ENCODE results near the gene RABGEF1. TPM values are rescaled to one million over a fixed set of nuclear protein-coding genes. Genes with fewer than 3 reads are reported as not detected.
A peak's percentile ranks its signal among the peaks of the same experiment; 100 is the strongest.
"Not testable (repeated sequence)": the region's sequence is repeated elsewhere in the genome, so short reads cannot be mapped to it uniquely, and the experiment has no call there.

The RABGEF1 gene
- total RNA-seq, 6 experiments from 2014 or later = 38.6 to 45.3 (median 42.5) TPM

- Mint-ChIP-seq H3K4me3 (peak overlapping the region; percentile 94), H3K36me3 (ENCODE audit: low read depth) (peaks cover 34% of the 10 kb centered on the region), H3K27me3 (ENCODE audit: insufficient read depth) (peaks cover 5% of the 10 kb centered on the region; the same call in 1 of the 2 replicates), H3K4me1 (ENCODE audit: low read depth) (peaks cover 29% of the 10 kb centered on the region), H3K27ac (peak overlapping the region; percentile 96), H3K9me3 (no peaks in the 10 kb centered on the region)
- TF ChIP-seq CTCF (IDR thresholded peaks at IDR 0.05) = no peak
- no peak for DNase-seq
These were observed 1.1 kb downstream of the RABGEF1 start for GRCh38 chr7:66741710-66742049.

- Mint-ChIP-seq H3K36me3 (ENCODE audit: low read depth) (peaks cover 28% of the 10 kb centered on the region), H3K4me1 (ENCODE audit: low read depth) (peaks cover 35% of the 10 kb centered on the region), H3K27ac (peak overlapping the region; percentile 96), H3K4me3 (peak overlapping the region; percentile 94)
- H3K9me3 Mint-ChIP-seq; H3K27me3 Mint-ChIP-seq (ENCODE audit: insufficient read depth): not testable (repeated sequence)
- DNase-seq = peak; percentile 84
These were observed 1.8 kb downstream of the RABGEF1 start for GRCh38 chr7:66742298-66742697.

GRCh38 chr7:66743920-66744319 lies 3.4 kb downstream of the RABGEF1 start:
- Mint-ChIP-seq H3K27me3 (ENCODE audit: insufficient read depth) (peaks cover 5% of the 10 kb centered on the region; the same call in 1 of the 2 replicates), H3K27ac (peak overlapping the region; percentile 74), H3K4me3 (peak overlapping the region; percentile 50)

GRCh38 chr7:66747385-66747784 lies 6.9 kb downstream of the RABGEF1 start:
- DNase-seq = no peak
- H3K27me3 Mint-ChIP-seq (ENCODE audit: insufficient read depth) = peaks cover 1% of the 10 kb centered on the region; the same call in 1 of the 2 replicates
- H3K9me3 Mint-ChIP-seq = no peaks in the 10 kb centered on the region
- peak overlapping the region; percentile 81 for H3K27ac Mint-ChIP-seq
- peaks cover 55% of the 10 kb centered on the region for H3K4me1 Mint-ChIP-seq (ENCODE audit: low read depth)
- TF ChIP-seq CTCF (IDR thresholded peaks at IDR 0.05) = no peak
- H3K36me3 Mint-ChIP-seq (ENCODE audit: low read depth) = peaks cover 16% of the 10 kb centered on the region
- H3K4me3 Mint-ChIP-seq = peak overlapping the region; percentile 77

More at GRCh38 chr7:66743920-66744319, 3.4 kb downstream of the RABGEF1 start:
- Mint-ChIP-seq H3K4me1 (ENCODE audit: low read depth) (peaks cover 51% of the 10 kb centered on the region), H3K9me3 (no peaks in the 10 kb centered on the region), H3K36me3 (ENCODE audit: low read depth) (peaks cover 28% of the 10 kb centered on the region)
- no peak for TF ChIP-seq CTCF (IDR thresholded peaks at IDR 0.05)
- no peak for DNase-seq

GRCh38 chr7:66747881-66748511 lies 7.5 kb downstream of the RABGEF1 start:
- H3K9me3 Mint-ChIP-seq = no peaks in the 10 kb centered on the region
- peak overlapping the region; percentile 81 for H3K27ac Mint-ChIP-seq
- DNase-seq = peak; percentile 34
- peak overlapping the region; percentile 77 for H3K4me3 Mint-ChIP-seq
- H3K36me3 Mint-ChIP-seq (ENCODE audit: low read depth) = peaks cover 16% of the 10 kb centered on the region; the same call in 1 of the 2 replicates
- H3K4me1 Mint-ChIP-seq (ENCODE audit: low read depth) = peaks cover 55% of the 10 kb centered on the region
- TF ChIP-seq CTCF (IDR thresholded peaks at IDR 0.05) = no peak
- no peaks in the 10 kb centered on the region; the same call in 1 of the 2 replicates for H3K27me3 Mint-ChIP-seq (ENCODE audit: insufficient read depth)

- Mint-ChIP-seq H3K4me1 (ENCODE audit: low read depth) (peaks cover 58% of the 10 kb centered on the region), H3K27me3 (ENCODE audit: insufficient read depth) (no peaks in the 10 kb centered on the region; the same call in 1 of the 2 replicates), H3K4me3 (peak overlapping the region; percentile 77; the same call in 1 of the 2 replicates), H3K27ac (peak overlapping the region; percentile 81), H3K36me3 (ENCODE audit: low read depth) (peaks cover 15% of the 10 kb centered on the region; the same call in 1 of the 2 replicates), H3K9me3 (no peaks in the 10 kb centered on the region)
- no peak for TF ChIP-seq CTCF (IDR thresholded peaks at IDR 0.05)
- DNase-seq = no peak
These were observed 8.3 kb downstream of the RABGEF1 start for GRCh38 chr7:66748791-66749190.

Data from HFFc6 (cell line).